HepG2 (cell line): ENCODE data around the gene SELENOV. TPM values are rescaled to one million over a fixed set of nuclear protein-coding genes. Genes with fewer than 3 reads are reported as not detected.

Experiments
- ARID5B ChIP-seq: IDR thresholded peaks from 2 replicates; pipeline ENCODE4 v1.4.0; 2020; ENCODE audit warnings: mild to moderate bottlenecking, missing genetic modification reagents
- CREBL2 ChIP-seq: sonication (generic); formaldehyde crosslinking; IDR thresholded peaks from 2 replicates; pipeline ENCODE4 v1.8.1; 2023; ENCODE audit warnings: missing genetic modification reagents, mild to moderate bottlenecking, borderline replicate concordance
- IRF9 ChIP-seq: sonication (generic); formaldehyde crosslinking; IDR thresholded peaks from 2 replicates; pipeline ENCODE4 v1.8.0; 2022; ENCODE audit warnings: missing genetic modification reagents, mild to moderate bottlenecking, borderline replicate concordance
- IRX3 ChIP-seq: sonication (generic); formaldehyde crosslinking; IDR thresholded peaks from 2 replicates; pipeline ENCODE4 v1.8.1; 2023; ENCODE audit warnings: mild to moderate bottlenecking, low read depth, missing genetic modification reagents, borderline replicate concordance
- MEF2D ChIP-seq: sonication (generic); formaldehyde crosslinking; IDR thresholded peaks from 2 replicates; pipeline ENCODE4 v1.5.1; 2020; ENCODE audit warnings: mild to moderate bottlenecking, missing genetic modification reagents
- MTA3 ChIP-seq: sonication (generic); formaldehyde crosslinking; IDR thresholded peaks from 2 replicates; pipeline ENCODE4 v1.4.0; 2020; ENCODE audit warnings: missing genetic modification reagents
- NCOR1 ChIP-seq: fragments of 200-600 bp; sonication (generic); IDR thresholded peaks from 2 replicates; pipeline ENCODE4 v1.7.0; 2017; ENCODE audit warnings: antibody characterized with exemption, low read length, borderline replicate concordance
- NFYB ChIP-seq: sonication (generic); formaldehyde crosslinking; IDR thresholded peaks from 2 replicates; pipeline ENCODE4 v1.4.0; 2020; ENCODE audit warnings: missing genetic modification reagents
- RBFOX2 ChIP-seq: fragments of 200-400 bp; formaldehyde crosslinking; IDR thresholded peaks from 2 replicates; pipeline ENCODE4 v1.6.1; 2017; ENCODE audit warnings: low read depth, mild to moderate bottlenecking, low read length
- SOX13 ChIP-seq, 3 experiments: fragments of 450-650 bp in 1 of 3; sonication (generic) in 1 of 3; formaldehyde crosslinking in 1 of 3; IDR thresholded peaks in 2 of 3; conservative IDR thresholded peaks in 1 of 3; 2 replicates each; pipeline versions ENCODE4 v1.5.0 to v1.6.1; 2016 to 2020; ENCODE audit warnings: antibody characterized with exemption in 1 of 3, mild to moderate bottlenecking in 1 of 3, missing compliant biosample characterization in 1 of 3, missing genetic modification reagents in 1 of 3, moderate library complexity in 1 of 3
- SP1 ChIP-seq, 2 experiments: fragments of 450-650 bp in 1 of 2; sonication (generic) in 1 of 2; formaldehyde crosslinking in 1 of 2; IDR thresholded peaks; 2 replicates each; pipeline versions ENCODE4 v1.4.0 to v1.6.1; 2016 to 2020; ENCODE audit warnings: missing genetic modification reagents in 1 of 2
- UBTF ChIP-seq: sonication (generic); formaldehyde crosslinking; IDR thresholded peaks from 2 replicates; pipeline ENCODE4 v1.4.0; 2020; ENCODE audit warnings: mild to moderate bottlenecking, missing genetic modification reagents
- XRCC5 ChIP-seq: fragments of 200-400 bp; formaldehyde crosslinking; optimal IDR thresholded peaks from 2 replicates; pipeline ENCODE3; 2017; ENCODE audit warnings: mild to moderate bottlenecking, low read length
- ZFP90 ChIP-seq: sonication (generic); formaldehyde crosslinking; IDR thresholded peaks from 2 replicates; pipeline ENCODE4 v1.8.0; 2022; ENCODE audit warnings: missing genetic modification reagents, mild to moderate bottlenecking, inconsistent platforms, borderline replicate concordance
- polyA plus RNA-seq, 8 experiments: library from polyadenylated mRNA; depleted of rRNA in 3 of 8; stranded (reverse) in 7 of 8; unstranded in 1 of 8; fragments of >200 nt; fragmentation: Illumina TruSeq in 4 of 8; extraction: Trizol in 4 of 8; gene quantifications; 2 replicates each; pipeline versions ENCODE4 v1.2.1 to v1.2.3, GENCODE V29; 2011 to 2016; ENCODE audit warnings: low read depth in 4 of 8, missing spikeins in 1 of 8, mixed read lengths in 1 of 8; ENCODE audit not compliant: insufficient read depth in 1 of 8
- total RNA-seq, 5 experiments: library from RNA; depleted of rRNA; stranded (reverse); fragments of >200 nt; fragmentation: Illumina TruSeq; extraction: Trizol; gene quantifications; 2 replicates each; pipeline ENCODE4 v1.2.3, GENCODE V29; 2016; ENCODE audit warnings: low read depth in 1 of 5
- TF ChIP-seq, protein P1 (sequence below): sonication (generic); formaldehyde crosslinking; IDR thresholded peaks from 2 replicates; pipeline ENCODE4 v1.8.1; 2022; ENCODE audit warnings: mild to moderate bottlenecking, missing genetic modification reagents
- TF ChIP-seq, protein P2 (sequence below): sonication (generic); formaldehyde crosslinking; IDR thresholded peaks from 2 replicates; pipeline ENCODE4 v1.9.0; 2021; ENCODE audit warnings: missing genetic modification reagents, mild to moderate bottlenecking, borderline replicate concordance

The SELENOV gene
- total and polyA plus RNA-seq, 2 of the 13 experiments (the other 11 are each of a cell fraction or from before 2014, with no cell fraction given), result not detected

- TF ChIP-seq, protein P1, sequence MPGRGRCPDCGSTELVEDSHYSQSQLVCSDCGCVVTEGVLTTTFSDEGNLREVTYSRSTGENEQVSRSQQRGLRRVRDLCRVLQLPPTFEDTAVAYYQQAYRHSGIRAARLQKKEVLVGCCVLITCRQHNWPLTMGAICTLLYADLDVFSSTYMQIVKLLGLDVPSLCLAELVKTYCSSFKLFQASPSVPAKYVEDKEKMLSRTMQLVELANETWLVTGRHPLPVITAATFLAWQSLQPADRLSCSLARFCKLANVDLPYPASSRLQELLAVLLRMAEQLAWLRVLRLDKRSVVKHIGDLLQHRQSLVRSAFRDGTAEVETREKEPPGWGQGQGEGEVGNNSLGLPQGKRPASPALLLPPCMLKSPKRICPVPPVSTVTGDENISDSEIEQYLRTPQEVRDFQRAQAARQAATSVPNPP (CRISPR knock-in tag), result peak; percentile 99
- TF ChIP-seq, protein P2, sequence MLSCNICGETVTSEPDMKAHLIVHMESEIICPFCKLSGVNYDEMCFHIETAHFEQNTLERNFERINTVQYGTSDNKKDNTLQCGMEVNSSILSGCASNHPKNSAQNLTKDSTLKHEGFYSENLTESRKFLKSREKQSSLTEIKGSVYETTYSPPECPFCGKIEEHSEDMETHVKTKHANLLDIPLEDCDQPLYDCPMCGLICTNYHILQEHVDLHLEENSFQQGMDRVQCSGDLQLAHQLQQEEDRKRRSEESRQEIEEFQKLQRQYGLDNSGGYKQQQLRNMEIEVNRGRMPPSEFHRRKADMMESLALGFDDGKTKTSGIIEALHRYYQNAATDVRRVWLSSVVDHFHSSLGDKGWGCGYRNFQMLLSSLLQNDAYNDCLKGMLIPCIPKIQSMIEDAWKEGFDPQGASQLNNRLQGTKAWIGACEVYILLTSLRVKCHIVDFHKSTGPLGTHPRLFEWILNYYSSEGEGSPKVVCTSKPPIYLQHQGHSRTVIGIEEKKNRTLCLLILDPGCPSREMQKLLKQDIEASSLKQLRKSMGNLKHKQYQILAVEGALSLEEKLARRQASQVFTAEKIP (CRISPR knock-in tag), result no peak
- TF ChIP-seq IRX3 (CRISPR knock-in tag) (peak; percentile 99), NCOR1 (no peak), CREBL2 (CRISPR knock-in tag) (peak; percentile 99; the same call in 1 of the 2 replicates), UBTF (no peak), NFYB (CRISPR knock-in tag) (peak; percentile 11; the same call in 1 of the 2 replicates), MTA3 (no peak), SOX13 (IDR thresholded peaks at IDR 0.05) (no peak), SOX13 (CRISPR knock-in tag; conservative IDR thresholded peaks at IDR 0.05 in 1 of 2, IDR thresholded peaks at IDR 0.05 in 1 of 2) (no peak), XRCC5 (peak; percentile 26), MEF2D (CRISPR knock-in tag) (0 out of 2 replicates have a peak, but pooled peaks have one; percentile 59), ARID5B (peak; percentile 36), ZFP90 (CRISPR knock-in tag) (peak; percentile 87; the same call in 1 of the 2 replicates), SP1 (IDR thresholded peaks at IDR 0.05) (no peak), SP1 (CRISPR knock-in tag; IDR thresholded peaks at IDR 0.05) (peak; percentile 33; the same call in 1 of the 2 replicates), IRF9 (peak; percentile 92; the same call in 1 of the 2 replicates), RBFOX2 (0 out of 2 replicates have a peak, but pooled peaks have one; percentile 31)
Observed at GRCh38 chr19:39502640-39503417, 12.1 kb upstream of the SELENOV start (continued).
